HG03175 (cell line): ENCODE data around the gene AK9.
A peak's percentile ranks its signal among the peaks of the same experiment; 100 is the strongest.
"Not testable (repeated sequence)": the region's sequence is repeated elsewhere in the genome, so short reads cannot be mapped to it uniquely, and the experiment has no call there.

ENCODE experiments used
- ATAC-seq: cut with Tn5 transposase; IDR thresholded peaks from one replicate; pipeline ENCODE4 v1.9.1; 2021; ENCODE audit warnings: mild to moderate bottlenecking, moderate library complexity; ENCODE audit not compliant: unreplicated experiment

The AK9 gene

DNA sequence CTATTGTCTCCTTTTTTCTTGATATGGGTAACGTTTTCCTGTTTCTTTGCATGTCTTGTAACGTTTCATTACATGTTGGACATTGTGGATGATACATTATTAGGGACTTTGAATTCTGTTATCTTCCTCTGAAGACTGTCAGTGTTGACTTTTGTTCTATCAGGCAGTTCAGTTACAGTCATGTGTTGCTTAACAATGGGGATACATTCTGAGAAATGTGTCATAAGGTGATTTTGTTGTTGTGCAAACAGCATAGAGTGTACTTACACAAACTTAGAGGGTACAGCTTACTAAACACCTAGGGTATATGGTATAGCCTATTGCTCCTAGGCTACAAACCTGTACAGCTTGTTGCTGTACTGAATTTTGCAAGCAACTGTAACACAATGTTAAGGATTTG lies 64.7 kb downstream of the AK9 start:
- ATAC-seq = no peak

DNA sequence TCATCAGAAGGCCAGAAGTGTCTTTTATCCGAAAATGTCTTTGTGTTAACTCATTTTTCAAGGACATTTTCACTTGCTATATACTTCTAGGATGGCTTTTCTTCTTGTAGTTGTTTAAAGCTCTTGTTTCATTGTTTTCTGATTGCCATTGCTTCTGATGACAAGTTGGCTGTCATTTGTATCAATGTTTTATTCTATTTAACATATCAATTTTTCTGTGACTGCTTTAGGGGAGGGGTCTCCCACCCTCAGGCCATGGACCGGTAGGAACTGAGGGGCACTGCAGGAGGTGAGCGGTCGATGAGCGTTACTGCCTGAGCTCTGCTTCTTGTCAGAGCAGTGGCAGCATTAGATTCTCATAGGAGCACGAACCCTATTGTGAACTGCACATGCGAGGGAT lies 65.8 kb downstream of the AK9 start:
- no peak for ATAC-seq

DNA sequence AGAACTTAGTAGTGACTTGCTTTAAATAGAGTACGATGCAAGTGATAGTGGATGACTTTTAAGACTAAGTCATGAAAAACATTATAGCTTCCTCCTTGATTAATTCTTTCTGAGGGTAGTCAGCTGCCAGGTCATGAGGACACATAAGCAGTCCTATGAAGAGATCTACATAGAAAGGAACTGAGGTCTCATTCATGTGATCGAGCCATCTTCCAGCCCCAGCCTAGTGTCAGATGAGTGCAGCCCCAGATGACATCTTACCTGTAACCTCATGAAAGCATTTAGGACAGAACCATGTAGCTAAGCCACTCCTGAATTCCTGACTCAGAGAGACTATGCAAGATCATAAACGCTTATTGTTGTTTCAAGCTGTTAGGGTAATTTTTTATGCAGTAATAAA lies 67.7 kb downstream of the AK9 start:
- no peak for ATAC-seq

DNA sequence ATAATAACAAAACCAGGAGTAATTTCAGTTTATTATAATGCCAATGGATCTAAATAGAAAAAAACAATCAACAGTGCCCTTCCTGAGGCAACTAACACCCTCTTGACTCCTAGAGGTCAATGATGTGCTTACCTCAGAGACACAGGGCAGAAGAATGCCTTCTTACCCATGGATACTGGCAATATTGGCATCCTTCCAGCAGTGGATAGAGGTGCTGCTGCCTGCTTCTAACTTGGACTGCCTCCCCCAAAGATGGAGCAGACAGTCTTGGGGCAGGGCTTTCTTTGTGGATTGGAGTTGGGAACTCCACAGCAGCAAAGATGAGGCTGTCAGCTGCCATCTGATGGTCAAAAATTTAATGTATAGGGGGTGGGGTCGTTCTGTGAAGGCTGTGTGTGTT lies 78.7 kb downstream of the AK9 start:
- no peak for ATAC-seq

DNA sequence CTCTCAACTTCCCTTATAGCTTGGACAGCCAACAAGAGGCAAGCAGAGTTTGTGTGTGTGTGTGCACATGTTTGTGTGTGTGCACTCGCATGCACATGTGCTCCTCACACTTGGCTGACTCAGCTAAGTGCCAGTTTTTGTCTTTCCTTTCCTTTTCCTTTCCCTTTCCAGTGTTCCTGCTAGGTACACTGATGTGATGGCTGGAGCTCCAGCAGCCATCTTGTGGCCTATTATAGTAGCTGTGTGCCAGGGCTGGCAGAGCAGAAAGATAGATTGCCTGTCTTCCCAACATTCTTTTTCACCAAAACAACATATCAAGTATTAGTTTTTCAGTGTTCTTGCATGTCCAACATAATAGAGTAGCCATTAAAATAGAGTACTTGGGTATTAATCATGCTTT lies 79.5 kb downstream of the AK9 start:
- ATAC-seq = no peak

DNA sequence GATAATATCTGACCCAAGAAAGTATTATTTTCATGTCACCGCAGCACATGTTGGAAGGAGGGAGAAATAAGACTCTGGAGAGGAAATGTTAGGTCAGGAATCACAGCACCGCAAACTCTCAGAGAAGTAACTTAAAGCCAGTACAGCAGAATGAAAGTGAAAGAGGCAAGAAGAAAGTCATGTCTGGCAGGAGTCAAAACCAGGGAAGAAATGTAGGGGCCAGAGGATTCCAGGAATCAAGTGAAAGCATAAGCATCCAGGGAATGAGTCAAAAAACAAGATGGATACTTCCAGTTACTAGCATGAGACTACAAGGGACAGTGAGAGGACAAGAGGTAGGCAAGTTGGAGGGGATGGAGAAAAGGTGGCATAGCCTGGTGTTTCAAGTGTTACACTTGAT lies 80.4 kb downstream of the AK9 start:
- ATAC-seq = no peak

DNA sequence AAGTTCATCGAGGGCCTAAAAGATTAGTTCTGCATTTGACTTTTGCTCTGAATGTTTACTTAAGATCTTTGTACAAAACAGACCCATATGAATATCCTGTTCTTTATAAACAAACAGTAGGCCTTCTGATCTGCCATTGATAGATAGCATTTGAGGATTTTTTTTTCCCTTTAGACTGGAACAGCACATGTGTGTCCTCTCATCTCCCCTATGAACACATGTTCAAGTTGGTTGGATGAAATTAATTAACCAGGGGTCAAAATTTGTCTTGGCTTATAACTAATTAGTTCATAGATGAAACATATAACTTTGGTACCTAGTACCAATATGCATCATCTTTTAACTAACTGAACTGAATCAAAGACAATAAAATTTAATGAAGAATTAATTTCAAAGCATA lies 81.3 kb downstream of the AK9 start:
- no peak for ATAC-seq

DNA sequence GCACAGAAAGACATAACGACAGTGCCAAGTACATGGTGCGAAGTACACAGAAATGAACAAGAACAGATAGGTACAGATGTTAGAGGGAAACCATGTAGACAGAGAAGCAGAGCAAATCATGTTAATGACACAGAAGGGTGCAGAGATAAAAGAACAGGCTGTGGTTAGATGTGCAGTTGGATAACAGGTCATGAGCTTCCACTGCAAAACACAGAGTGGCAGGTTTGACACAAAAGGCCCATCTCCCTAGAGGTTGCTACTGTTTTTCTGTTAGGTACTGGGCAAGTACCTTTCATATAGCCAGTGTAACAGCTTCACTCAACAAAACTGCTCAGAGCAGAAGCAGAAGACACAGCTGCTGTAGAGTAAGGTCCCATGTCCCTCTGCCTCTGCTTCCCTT lies 84.6 kb downstream of the AK9 start:
- ATAC-seq = no peak

DNA sequence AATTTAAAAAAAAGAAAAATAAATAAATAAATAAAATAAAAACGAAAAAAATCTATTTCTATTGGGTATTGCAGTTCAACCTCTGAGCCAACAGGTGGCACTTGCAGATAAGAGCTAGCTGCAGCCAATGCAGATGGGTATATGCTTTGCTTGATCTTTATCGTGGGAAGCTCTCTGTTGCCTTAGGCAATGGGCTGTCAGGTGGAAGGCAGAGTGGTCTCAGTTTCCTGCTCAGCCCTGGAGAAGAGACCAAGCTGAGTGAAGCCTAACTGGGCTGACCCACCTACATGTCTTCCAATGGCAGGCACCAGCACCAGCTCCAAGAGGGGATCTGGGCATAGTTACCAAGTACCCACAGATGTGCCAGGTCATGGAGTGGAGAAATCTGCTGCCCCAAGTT lies 95.0 kb downstream of the AK9 start:
- no peak for ATAC-seq

DNA sequence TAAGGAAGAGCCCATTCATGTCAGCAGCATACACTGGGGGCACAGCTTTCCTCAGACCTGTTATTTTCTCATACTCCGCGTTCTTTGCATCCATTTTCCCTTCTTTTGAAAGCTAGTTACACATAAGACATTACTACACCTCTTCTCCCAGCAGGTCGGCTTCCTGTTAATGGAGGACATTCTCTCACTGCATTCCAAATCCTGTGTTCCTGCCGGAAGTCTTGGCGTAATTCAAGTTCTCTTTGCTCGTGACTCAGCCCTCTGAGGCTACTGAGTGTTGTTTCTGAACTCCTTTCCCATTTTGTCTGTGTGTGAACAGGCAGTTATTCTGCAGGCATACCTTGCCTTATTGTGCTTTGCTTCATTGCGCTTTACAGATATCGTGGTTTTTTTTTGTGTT lies 110.5 kb downstream of the AK9 start:
- no peak for ATAC-seq

DNA sequence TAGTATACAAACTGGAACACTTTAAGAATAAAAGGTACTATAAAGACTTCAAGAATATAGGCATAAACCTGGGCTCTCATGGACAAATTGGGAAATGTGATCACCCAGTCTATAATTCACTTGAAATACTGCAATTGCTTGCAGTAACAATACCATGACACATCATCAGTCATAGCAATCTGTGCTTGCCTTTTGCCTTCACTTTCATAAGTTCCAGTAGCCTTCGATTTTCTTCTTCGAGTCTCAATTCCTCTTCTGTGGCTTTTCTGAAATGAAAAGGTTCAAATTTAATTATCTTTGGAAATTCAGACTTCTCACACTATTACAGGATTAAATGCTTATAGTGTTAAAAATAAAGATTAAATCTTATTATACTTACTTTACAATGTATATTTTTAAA lies 111.6 kb downstream of the AK9 start:
- ATAC-seq = peak; percentile 65

DNA sequence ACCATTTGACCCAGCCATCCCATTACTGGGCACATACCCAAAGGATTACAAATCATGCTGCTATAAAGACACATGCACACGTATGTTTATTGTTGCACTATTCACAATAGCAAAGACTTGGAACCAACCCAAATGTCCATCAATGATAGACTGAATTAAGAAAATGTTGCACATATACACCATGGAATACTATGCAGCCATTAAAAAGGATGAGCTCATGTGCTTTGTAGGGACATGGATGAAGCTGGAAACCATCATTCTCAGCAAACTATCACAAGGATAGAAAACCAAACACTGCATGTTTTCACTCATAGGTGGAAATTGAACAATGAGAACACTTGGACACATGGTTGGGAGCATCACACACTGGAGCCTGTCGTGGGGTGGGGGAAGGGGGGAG lies 121.1 kb downstream of the AK9 start:
- not testable (repeated sequence) for ATAC-seq

DNA sequence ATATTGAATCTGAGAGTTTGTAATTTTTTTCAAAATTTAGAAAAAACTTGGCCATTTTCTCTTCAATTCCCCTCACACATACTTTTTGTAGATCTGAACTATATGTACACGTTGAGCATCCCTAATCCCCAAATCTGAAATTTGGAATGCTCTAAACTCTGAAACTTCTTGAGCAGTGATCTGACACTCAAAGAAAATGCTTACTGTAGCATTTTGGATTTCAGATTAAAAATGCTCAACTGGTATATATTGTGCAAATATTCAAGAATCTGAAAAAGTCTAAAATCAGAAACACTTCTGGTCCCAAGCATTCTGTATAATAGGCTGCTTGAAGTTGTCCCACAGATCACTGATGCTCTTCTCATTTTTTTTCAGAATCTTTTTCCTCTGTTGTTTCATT lies 129.2 kb downstream of the AK9 start:
- ATAC-seq = no peak

DNA sequence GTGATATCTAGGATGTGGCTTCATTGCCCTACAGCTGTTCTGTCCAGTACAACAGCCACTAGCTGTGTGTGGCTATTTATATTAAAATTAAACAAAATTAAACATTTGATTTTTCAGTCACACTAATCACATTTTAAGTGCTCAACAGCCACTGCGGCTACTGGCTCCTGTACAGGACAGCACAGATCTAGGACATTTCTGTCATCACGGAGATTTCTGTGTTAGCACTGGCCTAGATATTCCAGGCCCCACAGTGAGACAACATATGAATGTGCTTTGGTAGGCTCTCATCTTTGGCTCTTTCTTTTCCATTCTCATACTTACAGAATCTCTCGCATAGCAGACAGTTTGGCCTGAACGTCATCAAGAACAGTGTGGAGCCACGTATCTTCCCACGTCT lies 159.6 kb downstream of the AK9 start:
- ATAC-seq = no peak

DNA sequence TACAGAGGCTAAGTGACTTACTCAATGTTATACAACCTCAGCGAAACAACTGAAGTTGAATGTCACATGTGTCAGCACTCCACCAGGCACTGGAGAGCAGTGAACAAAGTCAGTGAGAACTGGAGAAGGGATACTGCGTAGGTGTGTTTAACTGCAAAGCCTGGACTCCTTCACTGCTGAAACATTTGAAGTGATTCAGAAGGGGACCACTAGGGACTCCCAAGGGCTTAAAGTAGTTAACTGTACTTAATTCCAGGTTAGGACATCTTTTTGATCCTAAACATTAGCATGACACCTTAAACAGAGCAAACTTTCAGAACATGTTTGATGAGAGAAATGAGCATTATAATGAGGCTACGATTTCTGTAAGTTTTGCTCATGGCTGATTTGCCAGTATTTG lies 163.0 kb downstream of the AK9 start:
- no peak for ATAC-seq

DNA sequence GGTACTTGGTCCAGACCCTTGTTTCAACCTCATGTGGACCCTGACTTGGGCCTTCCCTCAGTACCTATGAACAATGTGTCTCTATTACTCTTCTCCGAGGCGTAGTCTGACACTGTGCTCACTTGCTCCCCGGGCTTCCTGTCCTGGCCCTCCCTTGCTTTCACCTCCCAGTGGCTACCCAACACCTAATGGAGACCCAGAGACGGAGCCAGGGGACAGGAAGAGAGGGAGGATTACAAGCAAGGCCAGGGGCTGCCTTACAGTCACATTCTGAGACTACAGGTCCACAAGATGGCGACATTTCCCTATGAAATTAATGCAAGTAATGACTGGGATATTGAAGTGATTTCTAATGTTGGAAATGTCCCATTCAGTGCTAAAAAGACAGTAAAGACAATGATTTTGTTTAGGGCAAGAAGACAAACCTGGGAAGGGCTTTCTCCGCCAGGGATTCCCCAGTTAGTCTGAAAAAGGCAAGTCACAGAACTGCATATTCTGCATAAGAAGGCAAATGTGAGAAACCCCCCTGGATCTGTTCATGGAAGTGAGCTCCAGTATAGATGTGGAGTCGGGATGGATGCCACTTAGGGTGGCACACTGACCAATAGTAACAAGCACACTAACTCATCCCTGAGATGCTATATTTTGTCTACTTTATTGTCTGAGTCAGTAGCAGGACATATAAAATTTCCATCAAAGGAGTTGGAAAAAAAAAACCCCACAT lies 163.9 kb downstream of the AK9 start:
- ATAC-seq = peak; percentile 50

DNA sequence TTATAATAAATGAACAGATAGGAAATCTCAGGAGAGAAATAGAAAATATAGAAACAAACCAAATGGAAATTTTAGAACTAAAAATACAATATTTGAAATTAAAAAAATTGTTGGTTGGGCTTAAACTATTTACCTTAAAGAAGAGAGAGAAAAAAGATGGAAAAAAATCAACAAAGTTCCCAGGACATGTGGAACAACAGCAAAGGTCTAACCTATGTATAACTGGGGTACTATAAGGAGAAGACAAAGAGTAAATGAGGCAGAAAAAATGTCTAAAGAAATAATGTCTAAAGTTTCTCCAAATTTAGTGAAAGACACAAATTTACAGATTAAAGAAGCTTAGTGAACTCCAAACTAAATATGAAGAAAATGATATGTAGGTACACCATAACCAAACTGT lies 166.9 kb downstream of the AK9 start:
- no peak for ATAC-seq

DNA sequence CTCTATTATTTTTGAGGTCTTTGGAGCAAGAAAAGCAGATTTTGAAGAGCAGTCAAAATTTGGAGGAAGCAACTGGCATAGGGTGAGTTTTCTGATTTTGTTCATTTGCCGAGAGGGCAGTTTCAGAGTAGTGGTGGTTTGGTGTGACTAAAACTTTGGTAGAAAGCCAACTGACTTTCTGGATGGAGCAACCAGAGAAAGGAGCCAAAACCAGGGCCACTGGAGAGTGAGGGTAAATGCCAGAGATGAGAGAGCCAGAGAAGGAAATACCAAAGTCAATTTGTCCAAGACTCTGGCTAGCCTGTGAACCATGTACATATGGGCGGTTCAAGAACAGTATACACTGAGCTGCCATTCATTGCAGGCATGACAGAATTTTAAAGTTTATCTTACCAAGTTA lies 167.5 kb downstream of the AK9 start:
- no peak for ATAC-seq

DNA sequence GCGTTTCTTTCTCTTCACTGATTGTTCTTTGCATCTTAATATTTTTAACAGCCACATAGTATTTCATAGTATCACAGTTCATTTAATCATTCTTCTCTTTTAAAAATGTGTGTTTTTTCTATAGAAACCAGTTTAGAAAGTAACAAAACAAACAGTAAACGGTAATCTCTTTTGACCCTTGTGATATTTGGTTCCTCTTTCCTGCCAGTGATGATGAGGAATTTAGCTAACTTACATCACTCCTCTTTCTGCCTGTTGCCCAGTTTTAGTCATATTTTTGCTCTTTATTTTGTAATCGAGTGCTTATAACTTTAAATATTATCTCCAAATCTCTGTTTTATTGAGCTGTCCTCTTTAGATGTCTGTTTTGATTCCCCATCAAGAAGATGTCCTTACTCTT lies 169.9 kb downstream of the AK9 start:
- no peak for ATAC-seq

DNA sequence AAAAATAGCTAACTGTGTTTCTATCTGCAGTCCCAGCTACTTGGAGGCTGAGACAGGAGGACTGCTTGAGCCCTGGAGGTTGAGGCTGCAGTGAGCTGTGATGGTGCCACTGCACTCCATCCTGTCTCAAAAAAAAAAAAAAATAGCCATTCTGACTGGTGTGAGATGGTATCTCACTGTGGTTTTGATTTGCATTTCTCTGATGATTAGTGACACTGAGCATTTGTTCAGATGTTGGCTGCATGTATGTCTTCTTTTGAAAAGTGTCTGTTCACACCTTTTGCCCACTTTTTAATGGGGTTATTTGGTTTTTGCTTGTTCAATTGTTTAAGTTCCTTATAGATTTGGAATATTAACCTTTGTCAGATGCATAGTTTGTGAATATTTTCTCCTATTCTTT lies 171.4 kb downstream of the AK9 start:
- ATAC-seq = not testable (repeated sequence)

DNA sequence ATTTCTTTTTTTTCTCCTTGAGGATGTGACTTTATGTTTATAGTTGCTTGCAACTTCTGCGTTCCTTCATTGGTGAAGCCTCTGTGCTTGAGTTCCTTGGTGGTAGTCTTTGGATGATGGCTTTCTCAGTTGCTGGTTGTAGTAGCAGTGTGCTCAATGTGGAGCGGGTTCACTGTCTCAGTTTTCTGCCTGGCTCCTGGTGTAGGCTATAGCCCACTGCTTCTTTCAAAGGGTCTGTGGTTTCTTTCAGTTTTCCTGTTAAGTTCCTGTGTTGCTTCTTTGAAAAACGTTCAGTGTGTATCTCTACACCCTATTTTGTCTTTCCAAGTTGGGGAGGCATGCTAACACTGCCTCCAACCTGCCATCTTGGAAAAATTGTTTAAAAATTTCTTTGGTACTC lies 174.1 kb downstream of the AK9 start:
- no peak for ATAC-seq

DNA sequence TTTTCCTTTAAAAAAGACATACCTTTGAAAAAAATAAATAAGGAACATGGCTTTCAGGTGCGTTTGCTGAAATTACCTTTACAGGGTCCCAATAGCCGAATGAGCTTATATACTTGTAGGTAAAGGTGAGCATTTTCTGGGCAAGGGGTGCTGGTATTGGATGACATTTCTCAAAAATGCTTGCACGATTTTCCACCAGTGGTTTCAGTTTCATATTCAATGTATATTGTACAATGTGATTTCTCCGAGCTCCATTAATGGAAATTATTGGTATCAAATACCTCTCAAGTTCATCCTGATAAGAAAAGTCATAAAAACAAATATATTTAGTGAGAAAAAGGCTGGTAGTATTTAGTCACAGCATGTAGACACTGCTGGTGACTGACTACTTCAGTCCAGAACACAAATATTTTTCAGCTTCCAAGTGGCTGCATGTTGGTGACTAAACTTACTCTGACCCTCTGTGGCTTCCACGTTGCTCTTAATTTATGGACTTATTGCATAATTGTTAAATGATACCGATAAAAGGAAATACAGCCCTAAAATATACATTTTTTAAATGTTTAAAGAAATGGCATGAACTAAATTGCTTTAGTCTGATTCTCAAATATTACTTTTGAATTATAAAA lies 175.1 kb downstream of the AK9 start:
- no peak for ATAC-seq

DNA sequence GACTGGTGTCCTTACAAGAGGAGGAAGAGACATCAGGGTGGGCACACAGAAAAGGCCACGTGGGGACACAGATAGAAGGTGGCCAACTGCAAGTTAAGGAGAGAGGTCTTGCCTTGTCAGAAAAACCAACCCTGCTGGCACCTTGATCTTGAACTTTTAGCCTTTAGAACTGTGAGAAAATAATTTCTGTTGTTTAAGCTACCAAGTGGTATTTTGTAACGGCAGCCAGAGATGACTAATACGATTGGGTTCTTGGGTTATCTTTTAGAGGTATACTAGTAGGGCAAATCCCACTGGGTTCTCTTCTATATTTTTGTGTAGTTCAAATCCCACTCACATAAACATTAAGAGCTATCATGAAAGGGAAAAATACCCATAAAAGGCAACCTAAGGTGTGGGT lies 176.1 kb downstream of the AK9 start:
- no peak for ATAC-seq
